ENCODE data around the gene LSAMP. TPM values are rescaled to one million over a fixed set of nuclear protein-coding genes. Genes with fewer than 3 reads are reported as not detected.

Gene LSAMP
- total and polyA plus RNA-seq, 2 donors = 7.9 to 24.0 TPM

- no peak for DNase-seq (ENCODE audit: extremely low spot score)
- H3K4me1 ChIP-seq (ENCODE audit: insufficient read depth) = no peaks in the 10 kb centered on the region
- H3K27ac ChIP-seq (ENCODE audit: low read depth) = no peak overlapping the region
- no peaks in the 10 kb centered on the region for H3K36me3 ChIP-seq (ENCODE audit: insufficient read depth)
- 70% methylated on average over 1 of the region's 1 CpG for whole genome bisulfite sequencing
- no peak overlapping the region for H3K4me3 ChIP-seq (ENCODE audit: low read depth, low read length)
Observed at GRCh38 chr3:115928376-115928775, 516.9 kb downstream of the LSAMP start.

- H3K36me3 ChIP-seq (ENCODE audit: insufficient read depth) = no peaks in the 10 kb centered on the region
- no peak overlapping the region for H3K4me3 ChIP-seq (ENCODE audit: low read depth, low read length)
- H3K27ac ChIP-seq (ENCODE audit: low read depth) = no peak overlapping the region
- no peak for DNase-seq (ENCODE audit: extremely low spot score)
- no peaks in the 10 kb centered on the region for H3K4me1 ChIP-seq (ENCODE audit: insufficient read depth)
Observed at GRCh38 chr3:115927197-115927596, 518.1 kb downstream of the LSAMP start.

GRCh38 chr3:115922681-115923347, 522.5 kb downstream of the LSAMP start:
- Histone ChIP-seq H3K4me1 (ENCODE audit: insufficient read depth) (no peaks in the 10 kb centered on the region), H3K4me3 (ENCODE audit: low read depth, low read length) (no peak overlapping the region), H3K27ac (ENCODE audit: low read depth) (no peak overlapping the region), H3K36me3 (ENCODE audit: insufficient read depth) (no peaks in the 10 kb centered on the region)
- WGBS = 79% methylated on average over 1 of the region's 1 CpG
- no peak for DNase-seq (ENCODE audit: extremely low spot score)

GRCh38 chr3:115921711-115922110, 523.6 kb downstream of the LSAMP start:
- Histone ChIP-seq H3K4me1 (ENCODE audit: insufficient read depth) (no peaks in the 10 kb centered on the region), H3K27ac (ENCODE audit: low read depth) (no peak overlapping the region), H3K4me3 (ENCODE audit: low read depth, low read length) (no peak overlapping the region)

DNA sequence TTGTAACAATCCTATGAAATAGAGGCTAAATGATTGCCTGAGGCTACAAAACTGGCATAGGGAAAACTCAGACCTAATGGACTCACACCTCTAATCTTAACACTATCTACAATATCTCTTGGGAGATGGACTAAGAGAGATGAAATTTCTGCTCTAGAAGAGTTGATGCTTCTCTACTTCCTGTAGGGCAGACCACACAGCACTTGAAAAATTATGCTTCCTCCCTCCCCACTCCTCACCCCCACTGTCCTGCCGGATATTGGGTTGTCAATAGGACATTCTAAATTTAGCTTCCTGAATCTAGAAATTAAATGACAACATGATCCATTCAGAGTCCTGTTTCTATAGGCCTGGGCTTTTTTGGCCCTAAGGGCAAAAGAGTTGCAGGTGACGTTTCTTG, 526.4 kb downstream of the LSAMP start:
- H3K36me3 ChIP-seq (ENCODE audit: insufficient read depth) = no peaks in the 10 kb centered on the region
- 75% methylated on average over 2 of the region's 2 CpGs for WGBS
- no peaks in the 10 kb centered on the region for H3K4me1 ChIP-seq (ENCODE audit: insufficient read depth)
- DNase-seq (ENCODE audit: extremely low spot score) = no peak
- no peak overlapping the region for H3K4me3 ChIP-seq (ENCODE audit: low read depth, low read length)
- no peak overlapping the region for H3K27ac ChIP-seq (ENCODE audit: low read depth)

More at GRCh38 chr3:115921711-115922110, 523.6 kb downstream of the LSAMP start:
- no peaks in the 10 kb centered on the region for H3K36me3 ChIP-seq (ENCODE audit: insufficient read depth)
- DNase-seq (ENCODE audit: extremely low spot score) = no peak

DNA sequence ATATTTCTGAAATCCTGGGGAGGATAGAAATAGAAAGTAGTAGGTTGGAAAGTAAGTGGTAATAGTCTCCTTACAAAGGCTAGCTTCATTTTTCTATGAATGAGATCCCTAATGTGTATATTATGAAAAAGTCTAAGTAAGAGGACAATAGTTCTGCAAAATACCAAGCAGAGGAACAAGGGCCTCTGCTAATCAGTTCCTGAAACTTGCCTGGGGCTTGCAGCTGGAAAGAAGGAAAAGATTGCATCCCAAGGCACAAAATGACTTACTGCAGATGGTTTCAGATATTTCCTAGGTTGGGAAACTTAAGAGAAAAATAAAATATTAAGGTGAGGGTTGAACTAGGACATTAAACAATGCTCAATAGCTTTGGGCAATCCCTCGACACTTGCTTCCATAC, 528.4 kb downstream of the LSAMP start:
- Histone ChIP-seq H3K4me1 (ENCODE audit: insufficient read depth) (no peaks in the 10 kb centered on the region), H3K4me3 (ENCODE audit: low read depth, low read length) (no peak overlapping the region), H3K36me3 (ENCODE audit: insufficient read depth) (no peaks in the 10 kb centered on the region), H3K27ac (ENCODE audit: low read depth) (no peak overlapping the region)
- WGBS = 94% methylated on average over 1 of the region's 1 CpG
- DNase-seq (ENCODE audit: extremely low spot score) = no peak

GRCh38 chr3:115915061-115915460, 530.2 kb downstream of the LSAMP start:
- no peaks in the 10 kb centered on the region for H3K4me1 ChIP-seq (ENCODE audit: insufficient read depth)
- no peaks in the 10 kb centered on the region for H3K36me3 ChIP-seq (ENCODE audit: insufficient read depth)
- H3K4me3 ChIP-seq (ENCODE audit: low read depth, low read length) = no peak overlapping the region
- 93% methylated on average over 1 of the region's 1 CpG for WGBS
- DNase-seq (ENCODE audit: extremely low spot score) = no peak
- no peak overlapping the region for H3K27ac ChIP-seq (ENCODE audit: low read depth)

GRCh38 chr3:115913069-115913686, 532.1 kb downstream of the LSAMP start:
- Histone ChIP-seq H3K4me1 (ENCODE audit: insufficient read depth) (no peaks in the 10 kb centered on the region), H3K4me3 (ENCODE audit: low read depth, low read length) (no peak overlapping the region), H3K27ac (ENCODE audit: low read depth) (no peak overlapping the region), H3K36me3 (ENCODE audit: insufficient read depth) (no peaks in the 10 kb centered on the region)
- DNase-seq (ENCODE audit: extremely low spot score) = no peak
- 89% methylated on average over 4 of the region's 4 CpGs for WGBS

DNA sequence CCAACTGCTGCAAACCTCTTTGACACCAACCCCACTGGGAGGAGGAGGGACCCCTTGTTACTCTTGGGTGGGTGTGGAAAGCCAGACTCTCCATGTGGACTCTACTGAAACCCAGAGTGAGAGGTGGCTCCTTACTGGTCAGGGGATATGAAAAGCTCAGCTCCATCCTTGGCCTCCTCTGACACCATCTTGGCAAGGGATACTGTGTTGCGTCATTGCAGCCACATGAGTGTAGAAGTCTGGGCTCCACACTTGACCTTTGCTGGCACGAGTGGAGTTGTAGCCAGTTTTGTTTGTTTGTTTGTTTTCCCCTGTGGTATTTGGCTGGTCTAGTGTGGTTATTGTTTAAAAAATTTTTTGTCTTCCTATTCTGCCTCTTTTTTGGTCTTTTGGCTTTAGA, 532.9 kb downstream of the LSAMP start:
- no peak overlapping the region for H3K4me3 ChIP-seq (ENCODE audit: low read depth, low read length)
- 77% methylated on average over 2 of the region's 2 CpGs for WGBS
- DNase-seq (ENCODE audit: extremely low spot score) = no peak

DNA sequence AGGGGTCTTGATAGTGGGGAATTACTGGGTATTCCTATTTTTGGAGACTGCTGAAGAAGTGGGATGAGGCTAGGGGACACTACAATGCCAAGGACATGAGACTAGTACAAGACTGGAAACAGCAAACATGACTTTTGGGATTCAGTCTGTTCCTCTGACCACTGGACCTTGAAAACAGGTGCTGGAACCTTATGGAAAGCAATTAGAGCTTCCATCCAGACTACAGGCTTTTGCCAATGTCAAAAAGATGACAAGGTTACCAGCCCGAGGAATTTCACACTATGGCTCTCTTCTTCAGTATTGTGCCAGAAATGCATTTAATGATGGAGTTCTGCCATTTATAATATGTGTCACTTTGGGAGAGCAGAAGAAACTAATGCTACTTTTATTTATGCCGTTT, 539.4 kb downstream of the LSAMP start:
- Histone ChIP-seq H3K4me1 (ENCODE audit: insufficient read depth) (no peaks in the 10 kb centered on the region), H3K4me3 (ENCODE audit: low read depth, low read length) (no peak overlapping the region), H3K27ac (ENCODE audit: low read depth) (no peak overlapping the region), H3K36me3 (ENCODE audit: insufficient read depth) (no peaks in the 10 kb centered on the region)
- 95% methylated on average over 2 of the region's 2 CpGs for WGBS
- DNase-seq (ENCODE audit: extremely low spot score) = no peak

More for the DNA sequence above, 532.9 kb downstream of the LSAMP start:
- Histone ChIP-seq H3K27ac (ENCODE audit: low read depth) (no peak overlapping the region), H3K36me3 (ENCODE audit: insufficient read depth) (no peaks in the 10 kb centered on the region), H3K4me1 (ENCODE audit: insufficient read depth) (no peaks in the 10 kb centered on the region)

DNA sequence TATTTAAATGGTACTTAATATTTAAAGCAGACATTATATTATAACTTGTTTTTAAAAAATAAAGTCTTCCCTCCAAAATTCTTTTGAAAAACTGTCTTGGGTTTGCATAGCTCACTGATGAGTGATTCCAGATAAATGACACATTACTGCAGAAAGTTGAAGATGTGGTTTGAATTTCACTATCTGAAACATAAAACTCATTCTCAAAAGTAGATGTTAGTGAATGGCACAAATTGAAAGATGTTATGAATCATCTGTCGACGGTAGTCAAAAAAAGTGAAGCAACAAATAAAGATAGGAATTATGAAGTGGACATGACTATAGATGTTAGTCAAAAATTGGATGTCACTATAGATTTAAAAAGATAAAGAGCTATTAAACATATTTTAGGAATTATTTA, 541.4 kb downstream of the LSAMP start:
- 93% methylated on average over 2 of the region's 2 CpGs for WGBS
- no peak overlapping the region for H3K27ac ChIP-seq (ENCODE audit: low read depth)
- no peak for DNase-seq (ENCODE audit: extremely low spot score)
- H3K36me3 ChIP-seq (ENCODE audit: insufficient read depth) = no peaks in the 10 kb centered on the region
- H3K4me1 ChIP-seq (ENCODE audit: insufficient read depth) = no peaks in the 10 kb centered on the region
- no peak overlapping the region for H3K4me3 ChIP-seq (ENCODE audit: low read depth, low read length)

DNA sequence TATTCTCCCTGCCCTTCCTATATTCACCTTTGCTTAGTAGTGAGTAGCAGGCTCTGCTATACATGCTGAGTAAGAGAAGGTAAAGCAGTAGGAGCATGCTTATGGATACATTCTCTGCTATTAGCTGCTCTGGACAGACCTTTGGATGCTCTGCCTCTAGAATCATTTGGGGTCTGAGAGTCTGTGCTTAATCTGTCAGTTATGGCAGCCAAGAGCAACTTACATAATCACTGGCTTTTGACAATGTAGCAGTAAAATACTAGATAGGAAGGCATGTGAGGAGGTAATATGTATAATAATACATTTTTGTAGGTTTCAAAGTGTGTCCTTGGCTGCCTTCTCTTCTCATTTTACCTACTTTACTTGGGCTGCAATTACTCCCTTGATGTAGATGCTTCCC, 544.3 kb downstream of the LSAMP start:
- H3K4me1 ChIP-seq (ENCODE audit: insufficient read depth) = no peaks in the 10 kb centered on the region
- no peak for DNase-seq (ENCODE audit: extremely low spot score)
- H3K27ac ChIP-seq (ENCODE audit: low read depth) = no peak overlapping the region
- no peaks in the 10 kb centered on the region for H3K36me3 ChIP-seq (ENCODE audit: insufficient read depth)
- no peak overlapping the region for H3K4me3 ChIP-seq (ENCODE audit: low read depth, low read length)

GRCh38 chr3:115899535-115899934, 545.8 kb downstream of the LSAMP start:
- Histone ChIP-seq H3K4me3 (ENCODE audit: low read depth, low read length) (no peak overlapping the region), H3K27ac (ENCODE audit: low read depth) (no peak overlapping the region), H3K36me3 (ENCODE audit: insufficient read depth) (no peaks in the 10 kb centered on the region), H3K4me1 (ENCODE audit: insufficient read depth) (no peaks in the 10 kb centered on the region)
- no peak for DNase-seq (ENCODE audit: extremely low spot score)
- 90% methylated on average over 3 of the region's 3 CpGs for WGBS

- WGBS = 83% methylated on average over 3 of the region's 3 CpGs
- no peak overlapping the region for H3K27ac ChIP-seq (ENCODE audit: low read depth)
- H3K4me1 ChIP-seq (ENCODE audit: insufficient read depth) = no peaks in the 10 kb centered on the region
- no peaks in the 10 kb centered on the region for H3K36me3 ChIP-seq (ENCODE audit: insufficient read depth)
- H3K4me3 ChIP-seq (ENCODE audit: low read depth, low read length) = no peak overlapping the region
- DNase-seq (ENCODE audit: extremely low spot score) = no peak
Observed at GRCh38 chr3:115898656-115899410, 546.5 kb downstream of the LSAMP start.
